HCT116 (cell line): ENCODE measurements around the gene PCIF1. TPM values are rescaled to one million over a fixed set of nuclear protein-coding genes. Genes with fewer than 3 reads are reported as not detected.

Experiments
- ATAC-seq: fragments of 200-7000 bp; cut with Tn5 transposase; 2 replicates; pipeline ENCODE4 v1.9.1; 2020; ENCODE audit warnings: mild to moderate bottlenecking, moderate library complexity
- BruUV-seq: library from RNA; stranded (reverse); fragments of 400-500 nt; replicated peaks from 2 replicates; lab custom pipeline; 2021; lab: Mats Ljungman, UMichigan
- CTCF ChIA-PET: fragments of 300-600 bp; sonication (Branson Sonifier 250); formaldehyde crosslinking; loops from one replicate; lab custom pipeline; 2021; ENCODE audit warnings: antibody characterized with exemption; lab: Charles Lee
- POLR2A ChIA-PET: fragments of 300-600, 350-600 bp; sonication (Branson Sonifier 250); formaldehyde crosslinking; loops from one replicate; lab custom pipeline; 2021; ENCODE audit warnings: antibody characterized with exemption; lab: Charles Lee
- RAD21 ChIA-PET, 2 experiments: fragments of 300-600 bp; sonication (Branson Sonifier 250); formaldehyde crosslinking; loops; one replicate each; lab custom pipeline; 2023; ENCODE audit warnings: low total read pairs in 2 of 2; ENCODE audit not compliant: uncharacterized antibody in 2 of 2, unreplicated experiment in 2 of 2, low non-redundant PET in 1 of 2; lab: Charles Lee
- DNase-seq: peaks from one replicate; pipeline ENCODE4 v3.0.0-alpha.2; 2010; ENCODE audit warnings: low read depth, low spot score
- H2AFZ ChIP-seq: fragments of 200-600 bp; shearing (Covaris generic), sonication (generic); 2 replicates; pipeline ENCODE4 v1.6.1; 2017; ENCODE audit warnings: low read depth, mixed run types, mixed read lengths, antibody characterized with exemption, low read length; ENCODE audit not compliant: poor library complexity, severe bottlenecking
- H3K27ac ChIP-seq: 2 replicates; pipeline ENCODE4 v1.5.1; 2012; ENCODE audit warnings: low read depth, low read length
- H3K27me3 ChIP-seq: fragments of 200-600 bp; sonication (generic); 2 replicates; pipeline ENCODE4 v1.6.1; 2016; ENCODE audit warnings: mixed run types, low read length, mixed read lengths; ENCODE audit not compliant: insufficient read depth
- H3K36me3 ChIP-seq, 2 experiments: fragments of 200-500 bp in 1 of 2; fragments of 200-600 bp in 1 of 2; sonication (Bioruptor generic) in 1 of 2; sonication (generic) in 1 of 2; 2 replicates each; pipeline versions ENCODE4 v1.5.1 to v1.6.1; 2014 to 2016; ENCODE audit warnings: low read length in 2 of 2, inconsistent platforms in 1 of 2, mixed read lengths in 1 of 2, mixed run types in 1 of 2; ENCODE audit not compliant: insufficient read depth in 2 of 2, control insufficient read depth in 1 of 2
- H3K4me1 ChIP-seq, 2 experiments: fragments of 200-600 bp in 1 of 2; sonication (generic) in 1 of 2; 2 replicates each; pipeline versions ENCODE4 v1.5.1 to v1.6.1; 2012 to 2017; ENCODE audit warnings: low read length in 2 of 2, inconsistent platforms in 1 of 2, mild to moderate bottlenecking in 1 of 2, mixed read lengths in 1 of 2, mixed run types in 1 of 2, moderate library complexity in 1 of 2; ENCODE audit not compliant: insufficient read depth in 2 of 2, control insufficient read depth in 1 of 2
- H3K4me2 ChIP-seq: fragments of 200-600 bp; sonication (generic); 2 replicates; pipeline ENCODE4 v1.6.1; 2017; ENCODE audit warnings: mixed run types, low read length, mixed read lengths
- H3K4me3 ChIP-seq, 2 experiments: fragments of 200-600 bp in 1 of 2; sonication (generic) in 1 of 2; replicated peaks in 1 of 2; 2 replicates each; pipeline ENCODE4 v1.5.1; 2011 to 2016; ENCODE audit warnings: low read length in 2 of 2, control low read depth in 1 of 2, low read depth in 1 of 2, mild to moderate bottlenecking in 1 of 2, mixed read lengths in 1 of 2, mixed run types in 1 of 2
- H3K79me2 ChIP-seq: fragments of 200-600 bp; sonication (generic); 2 replicates; pipeline ENCODE4 v1.6.1; 2017; ENCODE audit warnings: mild to moderate bottlenecking, mixed run types, low read length, moderate library complexity, mixed read lengths; ENCODE audit not compliant: insufficient read depth
- H3K9ac ChIP-seq: fragments of 200-600 bp; sonication (generic); 2 replicates; pipeline ENCODE4 v1.6.1; 2016; ENCODE audit warnings: low read length, mixed read lengths
- H3K9me2 ChIP-seq: fragments of 200-600 bp; sonication (generic), shearing (Covaris generic); 2 replicates; pipeline ENCODE4 v1.6.1; 2017; ENCODE audit warnings: mixed run types, mild to moderate bottlenecking, moderate library complexity; ENCODE audit not compliant: insufficient read depth
- H3K9me3 ChIP-seq, 2 experiments: fragments of 200-500 bp in 1 of 2; fragments of 200-600 bp in 1 of 2; sonication (Bioruptor generic) in 1 of 2; sonication (generic) in 1 of 2; 2 replicates each; pipeline ENCODE4 v1.6.1; 2014 to 2017; ENCODE audit warnings: low read length in 2 of 2, mixed read lengths in 2 of 2, inconsistent platforms in 1 of 2, low read depth in 1 of 2, mild to moderate bottlenecking in 1 of 2, mixed run types in 1 of 2, moderate library complexity in 1 of 2; ENCODE audit not compliant: control insufficient read depth in 1 of 2, insufficient read depth in 1 of 2
- H4K20me1 ChIP-seq: fragments of 200-600 bp; sonication (generic), shearing (Covaris generic); 2 replicates; pipeline ENCODE4 v1.6.1; 2017; ENCODE audit warnings: mixed run types, mild to moderate bottlenecking, moderate library complexity; ENCODE audit not compliant: insufficient read depth
- ATF3 ChIP-seq: IDR thresholded peaks from 2 replicates; pipeline ENCODE4 v1.6.1; 2012
- CTCF ChIP-seq, 3 experiments: fragments of 200-600 bp in 1 of 3; sonication (generic) in 1 of 3; IDR thresholded peaks in 2 of 3; conservative IDR thresholded peaks in 1 of 3; 2 replicates each; pipeline ENCODE4 v1.5.1; 2012 to 2017; ENCODE audit warnings: low read depth in 2 of 3, low read length in 2 of 3, antibody characterized with exemption in 1 of 3, borderline replicate concordance in 1 of 3, control low read depth in 1 of 3, mild to moderate bottlenecking in 1 of 3, mixed read lengths in 1 of 3, mixed run types in 1 of 3, moderate library complexity in 1 of 3; ENCODE audit not compliant: insufficient read depth in 1 of 3
- RAD21 ChIP-seq: IDR thresholded peaks from 2 replicates; pipeline ENCODE4 v1.6.1; 2012; ENCODE audit warnings: low read depth, mild to moderate bottlenecking
- intact Hi-C: fragments of 100-400 bp; cut with micrococcal nuclease; formaldehyde crosslinking; loops from 2 replicates; pipeline ENCODE4 v1.10.0; 2022
- total RNA-seq: library from RNA; stranded (reverse); gene quantifications from one replicate; pipeline ENCODE4 v1.2.1, GENCODE V29; 2021; ENCODE audit not compliant: unreplicated experiment

Gene PCIF1
- total RNA-seq, 1 experiment from 2014 or later, result 31.8 TPM

- ATAC-seq, result peak; percentile 85
These were observed 28.8 kb downstream of the PCIF1 start for GRCh38 chr20:45963059-45964005.

More at GRCh38 chr20:45963059-45964005, 28.8 kb downstream of the PCIF1 start:
- peaks cover 51 to 58% of the 10 kb centered on the region in 2 experiments; a peak in 3 of 4 replicates for H3K36me3 ChIP-seq
- intact Hi-C loops, result loop anchor here (1.0 to 10.0 kb wide), 3 partner anchors 139 to 419 kb away; partner anchors contain the start of gene EPPIN
- RAD21 ChIA-PET, result interaction anchor here in 1 of 2 experiments (0.6 kb wide), 1 partner anchor 139 kb away, joined by 3 read pairs; no protein-coding TSS in a partner anchor
- H2AFZ ChIP-seq, result no peak overlapping the region
- DNase-seq, result no peak
- H3K4me2 ChIP-seq, result no peak overlapping the region
- no peak overlapping the region for H3K9ac ChIP-seq
- no peak overlapping the region for H3K27ac ChIP-seq
- no peaks in the 10 kb centered on the region for H4K20me1 ChIP-seq
- CTCF ChIA-PET, result interaction anchor here (0.7 kb wide), 1 partner anchor 418 kb away, joined by 3 read pairs; no protein-coding TSS in a partner anchor
- no peaks in the 10 kb centered on the region for H3K4me1 ChIP-seq
- POLR2A ChIA-PET, result no interaction called here
- H3K27me3 ChIP-seq, result no peaks in the 10 kb centered on the region
- no peaks in the 10 kb centered on the region for H3K9me2 ChIP-seq
- H3K79me2 ChIP-seq, result no peaks in the 10 kb centered on the region; the same call in 1 of the 2 replicates
- H3K4me3 ChIP-seq, result no peak overlapping the region
- TF ChIP-seq ATF3 (no peak), RAD21 (peak; percentile 67), CTCF (IDR thresholded peaks at IDR 0.05 in 2 of 3, conservative IDR thresholded peaks at IDR 0.05 in 1 of 3; ENCODE audit: borderline replicate concordance in 1 of 3, insufficient read depth in 1 of 3, low read depth in 2 of 3, low read length in 2 of 3) (peak; percentile 19 to 49 (median 45); a peak in 3 of 6 replicates)
- no TSS peak for BruUV-seq
- H3K9me3 ChIP-seq, result no peaks in the 10 kb centered on the region
